GM19239 (cell line): ENCODE results near the gene CD80.
"Not testable (repeated sequence)": the region's sequence is repeated elsewhere in the genome, so short reads cannot be mapped to it uniquely, and the experiment has no call there.

ENCODE experiments used
- DNase-seq: peaks from one replicate; pipeline ENCODE4 v3.0.0; 2011; ENCODE audit warnings: low spot score; ENCODE audit not compliant: insufficient read length
- FAIRE-seq: peaks from 2 replicates; lab custom pipeline; 2011; peaks lifted over from hg19 to GRCh38; lab: Jason Lieb, UNC

The CD80 gene

DNA sequence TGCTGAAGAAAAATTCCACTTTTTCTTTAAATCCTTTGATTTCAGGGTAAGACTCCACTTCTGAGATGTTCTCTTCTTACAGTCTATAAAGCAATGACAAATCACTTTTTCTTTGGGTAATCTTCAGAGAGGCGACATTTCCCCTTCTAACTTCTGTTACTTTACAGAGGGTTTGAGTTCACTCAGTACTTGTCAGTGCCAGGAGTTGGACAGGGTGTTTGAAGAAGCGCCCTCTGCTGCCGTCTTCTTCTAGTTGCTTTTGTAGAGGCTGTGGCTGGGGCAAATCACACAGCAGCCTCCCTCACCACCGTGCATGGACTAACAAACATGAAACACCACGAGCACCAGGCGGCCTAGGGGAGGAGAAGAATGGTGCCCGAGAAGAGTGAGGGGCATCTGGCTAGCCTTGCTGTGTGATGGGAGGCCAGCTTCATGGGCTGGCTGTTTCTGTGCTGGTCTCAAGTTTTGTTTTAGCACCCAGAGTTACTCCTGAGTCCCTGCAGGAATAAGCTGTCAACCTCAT lies at the start of gene CD80:
Gene CD80 (minus strand): TSS at position 174 of the 523 bp plus-strand sequence. CDS start 1,886 bp downstream, outside the sequence.
- DNase-seq: no peak
- FAIRE-seq: peak; percentile 99

GRCh38 chr3:119608405-119609000 lies 49.1 kb upstream of the CD80 start:
- no peak for FAIRE-seq
- DNase-seq: no peak

- FAIRE-seq (no peak), DNase-seq (no peak)
Observed at GRCh38 chr3:119604878-119605277, 45.5 kb upstream of the CD80 start.

DNA sequence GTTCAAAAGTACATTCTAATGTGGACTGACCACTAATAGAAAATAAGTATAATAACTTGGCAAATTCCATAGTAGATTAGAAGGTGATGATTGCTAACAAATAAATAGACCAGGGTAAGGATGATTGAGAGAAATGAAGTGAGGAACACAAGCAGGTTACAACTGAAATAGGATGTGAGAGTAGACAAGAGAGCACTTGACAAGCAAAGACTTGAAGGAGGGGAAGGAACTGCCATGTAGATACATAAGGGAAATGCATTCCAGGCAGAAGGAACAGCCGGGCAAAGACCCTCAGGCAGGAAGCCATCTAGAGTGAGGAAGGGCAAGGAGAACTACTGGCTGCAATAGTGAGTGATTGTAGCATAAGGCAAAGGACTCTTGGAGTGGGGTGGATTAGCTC lies 43.3 kb upstream of the CD80 start:
- DNase-seq (no peak), FAIRE-seq (peak; percentile 79)

DNA sequence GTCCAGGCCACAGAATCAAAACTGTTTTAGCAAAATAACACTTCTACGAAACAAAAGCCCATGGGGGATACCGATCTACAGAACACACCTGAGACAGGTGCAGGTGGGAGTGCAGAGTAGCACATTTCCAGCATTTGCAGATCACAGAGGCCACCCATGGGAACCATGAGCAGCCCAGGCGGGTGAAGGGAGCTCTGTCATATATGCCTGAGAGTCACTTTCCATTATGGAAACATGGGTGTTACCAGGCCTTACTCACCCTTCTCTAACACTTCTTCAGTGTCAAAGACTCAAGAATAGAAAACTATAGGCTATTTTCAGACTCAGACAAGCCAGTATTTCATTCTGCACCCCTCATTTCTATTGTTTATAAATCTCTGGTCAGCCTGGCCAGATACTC lies 41.7 kb upstream of the CD80 start:
- FAIRE-seq: no peak
- no peak for DNase-seq

- DNase-seq (peak; percentile 41), FAIRE-seq (peak; percentile 95)
Observed at GRCh38 chr3:119600732-119601131, 41.3 kb upstream of the CD80 start.

GRCh38 chr3:119599558-119600174 lies 40.3 kb upstream of the CD80 start:
- FAIRE-seq (peak; percentile 75), DNase-seq (no peak)

- FAIRE-seq (peak; percentile 96), DNase-seq (no peak)
Observed at GRCh38 chr3:119598410-119599098, 39.1 kb upstream of the CD80 start.

GRCh38 chr3:119597548-119598288 lies 38.3 kb upstream of the CD80 start, which contains the start of gene PLA1A:
TSS of gene PLA1A (plus strand) at chr3:119597885. CDS start at chr3:119597914, 29 bp downstream.
- FAIRE-seq (peak; percentile 91), DNase-seq (no peak)

- DNase-seq (no peak), FAIRE-seq (peak; percentile 80)
Observed at GRCh38 chr3:119596398-119596797, 37.0 kb upstream of the CD80 start.

DNA sequence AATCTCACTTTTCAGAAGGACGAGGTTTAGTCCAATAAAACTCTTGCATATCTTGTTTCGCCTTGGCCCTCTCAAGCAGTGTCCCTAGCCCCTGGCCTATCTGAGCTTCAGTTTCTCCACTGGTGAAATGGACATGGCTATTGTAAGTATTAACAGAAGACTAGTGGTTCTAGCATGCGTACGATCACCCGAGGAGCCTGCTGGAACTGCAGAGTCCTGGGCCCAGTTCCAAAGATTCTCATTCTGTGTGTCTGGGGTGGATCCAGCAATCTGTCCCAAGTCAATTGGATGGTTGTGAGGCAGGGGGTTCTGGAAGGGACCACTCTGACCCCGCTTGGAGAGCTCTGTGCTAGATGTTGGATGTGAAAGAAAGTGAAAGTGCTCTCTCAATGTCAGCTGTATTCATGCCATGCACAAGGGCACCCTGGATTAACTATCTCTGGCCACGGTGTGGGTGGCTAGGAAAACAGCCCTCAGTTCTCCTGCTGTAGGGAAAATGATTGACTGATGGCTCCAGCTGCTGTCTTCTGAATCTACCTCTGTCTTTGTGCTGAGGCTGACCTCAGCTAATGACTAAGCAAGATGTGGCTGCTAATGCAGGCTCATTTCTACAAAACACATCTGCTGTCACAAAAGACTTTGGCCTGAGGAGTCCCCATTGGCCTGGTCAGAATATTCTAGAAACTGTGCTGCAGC lies 36.4 kb upstream of the CD80 start:
- DNase-seq (no peak), FAIRE-seq (peak; percentile 14)

DNA sequence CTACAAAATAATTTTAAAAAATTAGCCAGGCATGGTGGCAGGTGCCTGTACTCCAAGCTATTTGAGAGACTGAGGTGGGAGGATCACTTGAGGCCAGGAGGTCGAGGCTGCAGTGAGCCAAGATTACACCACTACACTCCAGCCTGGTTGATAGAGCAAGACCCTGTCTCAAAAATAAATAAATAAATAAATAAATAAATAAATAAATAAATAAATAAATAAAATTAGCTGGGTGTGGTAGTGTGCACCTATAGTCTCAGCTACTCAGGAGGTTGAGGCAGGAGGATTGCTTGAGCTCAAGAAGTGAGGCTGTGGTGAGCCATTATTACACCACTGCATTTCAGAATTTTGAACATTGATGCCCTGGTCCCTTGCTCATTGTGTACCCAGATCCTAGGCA lies 35.5 kb upstream of the CD80 start:
- peak; percentile 21 for FAIRE-seq
- not testable (repeated sequence) for DNase-seq

DNA sequence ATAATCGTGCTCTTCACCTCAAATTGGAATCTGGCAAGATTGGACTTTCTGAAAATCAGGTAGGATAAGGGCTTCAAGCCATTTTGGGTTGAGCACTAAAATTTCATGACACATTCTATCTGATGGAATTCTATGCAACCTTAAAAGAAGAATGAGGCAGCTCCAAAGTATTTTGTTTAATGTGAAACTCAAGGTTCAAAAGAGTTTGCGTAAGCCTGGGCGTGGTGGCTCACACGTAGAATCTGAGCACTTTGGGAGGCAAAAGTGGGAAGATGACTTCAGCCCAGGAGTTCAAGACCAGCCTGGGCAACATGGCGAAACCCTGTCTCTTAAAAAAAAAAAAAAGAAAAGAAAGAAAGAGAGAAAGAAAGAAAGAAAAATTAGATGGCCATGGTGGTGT lies 34.7 kb upstream of the CD80 start:
- no peak for DNase-seq
- no peak for FAIRE-seq

- no peak for DNase-seq
- FAIRE-seq: no peak
Observed at GRCh38 chr3:119592861-119593260, 33.4 kb upstream of the CD80 start.

GRCh38 chr3:119590706-119591105 lies 31.3 kb upstream of the CD80 start:
- DNase-seq (no peak), FAIRE-seq (peak; percentile 18)

- FAIRE-seq (peak; percentile 57), DNase-seq (no peak)
Observed at GRCh38 chr3:119589102-119589773, 29.8 kb upstream of the CD80 start.

- FAIRE-seq (peak; percentile 93), DNase-seq (no peak)
Observed at GRCh38 chr3:119588112-119588511, 28.7 kb upstream of the CD80 start.

DNA sequence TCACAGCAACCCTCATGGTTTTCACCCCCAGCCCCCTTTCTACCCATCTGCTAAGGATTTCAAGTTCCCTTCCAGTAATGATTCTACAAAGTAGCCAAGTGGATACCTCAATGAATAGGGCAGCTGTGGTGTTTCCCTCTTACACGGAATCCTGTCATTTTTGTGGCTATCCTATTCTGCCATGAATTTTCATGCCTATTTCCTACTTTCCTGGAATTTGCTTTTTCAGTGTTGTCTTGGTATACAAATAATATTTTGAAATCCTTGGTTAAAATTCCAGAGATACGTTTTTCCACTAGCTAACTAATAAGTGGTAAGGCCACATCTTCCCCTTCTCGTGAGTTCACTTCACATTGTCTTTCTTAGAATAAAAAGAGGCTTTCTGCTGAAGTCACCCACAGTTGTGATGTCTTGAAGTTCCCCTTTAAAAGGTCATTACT lies 27.3 kb upstream of the CD80 start:
- FAIRE-seq (no peak), DNase-seq (no peak)

DNA sequence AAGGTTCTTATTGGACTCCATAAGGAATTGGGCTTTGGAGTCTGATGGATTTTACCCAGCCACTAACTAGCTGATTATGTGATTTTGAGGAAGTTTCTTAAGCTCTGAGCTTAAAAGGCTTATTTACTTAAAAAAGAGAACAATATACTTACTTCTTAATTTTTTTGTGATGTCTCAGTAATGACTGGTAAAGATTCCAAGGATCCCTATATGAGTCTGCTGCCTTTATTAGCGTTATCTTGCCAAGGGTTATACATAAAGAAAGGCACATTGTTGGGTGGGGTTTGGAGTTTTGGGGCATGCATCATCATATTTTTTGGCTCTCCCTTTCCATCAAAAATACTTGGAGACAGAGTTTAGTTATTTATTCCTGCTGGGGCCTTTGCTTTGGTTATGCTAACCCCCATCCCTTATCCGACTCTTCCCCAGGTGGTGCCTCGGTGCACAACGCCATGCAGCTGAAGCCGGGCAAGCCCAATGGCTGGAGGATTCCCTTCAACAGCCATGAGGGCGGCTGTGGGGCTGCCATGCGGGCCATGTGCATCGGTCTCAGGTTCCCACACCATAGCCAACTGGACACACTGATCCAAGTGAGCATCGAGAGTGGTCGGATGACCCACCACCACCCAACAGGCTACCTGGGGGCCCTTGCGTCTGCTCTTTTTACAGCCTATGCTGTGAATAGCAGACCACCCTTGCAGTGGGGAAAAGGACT lies 26.6 kb upstream of the CD80 start:
- DNase-seq (no peak), FAIRE-seq (no peak)
